ENCODE results near the gene GNPNAT1.

DNA sequence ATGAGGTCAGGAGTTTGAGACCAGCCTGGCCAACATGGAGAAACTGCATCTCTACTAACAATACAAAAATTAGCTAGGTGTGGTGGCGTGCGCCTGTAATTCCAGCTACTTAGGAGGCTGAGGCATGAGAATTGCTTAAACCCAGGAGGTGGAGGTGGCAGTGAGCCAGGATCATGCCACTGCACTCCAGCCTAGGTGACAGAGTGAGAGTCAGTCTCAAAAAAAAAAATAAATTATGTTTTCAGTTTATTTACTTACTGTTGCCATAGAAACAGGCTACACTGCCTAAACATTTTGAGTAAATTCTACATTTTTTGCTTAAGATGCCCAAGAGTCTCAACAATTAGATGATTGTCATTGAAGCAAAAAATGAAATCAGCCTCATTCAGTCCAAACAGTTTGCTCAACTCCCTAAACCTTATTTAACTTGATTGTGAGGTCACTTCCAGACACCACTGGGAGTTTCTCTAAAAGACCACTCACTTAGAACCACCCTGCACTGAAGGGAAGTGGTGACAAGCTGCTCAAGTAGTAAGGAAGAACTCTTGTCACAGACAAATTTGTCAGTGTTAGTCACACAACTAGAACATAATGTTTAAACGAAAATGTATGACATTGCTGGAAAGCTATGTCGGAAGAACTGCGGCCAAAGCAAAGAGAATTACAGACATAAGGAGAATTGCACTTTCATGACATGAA lies 9.8 kb upstream of the GNPNAT1 start:
- TF ChIP-seq, protein P1, sequence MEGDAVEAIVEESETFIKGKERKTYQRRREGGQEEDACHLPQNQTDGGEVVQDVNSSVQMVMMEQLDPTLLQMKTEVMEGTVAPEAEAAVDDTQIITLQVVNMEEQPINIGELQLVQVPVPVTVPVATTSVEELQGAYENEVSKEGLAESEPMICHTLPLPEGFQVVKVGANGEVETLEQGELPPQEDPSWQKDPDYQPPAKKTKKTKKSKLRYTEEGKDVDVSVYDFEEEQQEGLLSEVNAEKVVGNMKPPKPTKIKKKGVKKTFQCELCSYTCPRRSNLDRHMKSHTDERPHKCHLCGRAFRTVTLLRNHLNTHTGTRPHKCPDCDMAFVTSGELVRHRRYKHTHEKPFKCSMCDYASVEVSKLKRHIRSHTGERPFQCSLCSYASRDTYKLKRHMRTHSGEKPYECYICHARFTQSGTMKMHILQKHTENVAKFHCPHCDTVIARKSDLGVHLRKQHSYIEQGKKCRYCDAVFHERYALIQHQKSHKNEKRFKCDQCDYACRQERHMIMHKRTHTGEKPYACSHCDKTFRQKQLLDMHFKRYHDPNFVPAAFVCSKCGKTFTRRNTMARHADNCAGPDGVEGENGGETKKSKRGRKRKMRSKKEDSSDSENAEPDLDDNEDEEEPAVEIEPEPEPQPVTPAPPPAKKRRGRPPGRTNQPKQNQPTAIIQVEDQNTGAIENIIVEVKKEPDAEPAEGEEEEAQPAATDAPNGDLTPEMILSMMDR (conservative IDR thresholded peaks at IDR 0.05; ENCODE audit: low read depth, low read length) = no peak
- TF ChIP-seq EZH2 (IDR thresholded peaks at IDR 0.05; ENCODE audit: borderline replicate concordance, low read depth, low read length, poor library complexity, severe bottlenecking) = no peak

Measured in A673 (cell line).